RWPE2 (cell line): ENCODE measurements around the gene PRDM16.

ENCODE experiments used
- ATAC-seq: fragments of 200-7000 bp; cut with Tn5 transposase; 3 replicates; pipeline ENCODE4 v1.9.1; 2021; ENCODE audit warnings: low read depth
- DNase-seq: peaks from one replicate; pipeline ENCODE4 v3.0.0-alpha.2; 2020; ENCODE audit warnings: low spot score
- H3K27ac ChIP-seq: fragments of 450-650 bp; 2 replicates; pipeline ENCODE4 v1.5.1; 2017; ENCODE audit warnings: mild to moderate bottlenecking; ENCODE audit not compliant: poor library complexity, severe bottlenecking
- H3K27me3 ChIP-seq: fragments of 250-450 bp; sonication (Bioruptor Pico); 2 replicates; pipeline ENCODE4 v1.5.1; 2021; ENCODE audit warnings: mild to moderate bottlenecking, moderate library complexity; ENCODE audit not compliant: insufficient read depth, poor library complexity, severe bottlenecking
- H3K36me3 ChIP-seq: fragments of 250-450 bp; sonication (Bioruptor Pico); 2 replicates; pipeline ENCODE4 v1.5.1; 2020; ENCODE audit warnings: low read depth, mild to moderate bottlenecking, moderate library complexity
- H3K4me1 ChIP-seq: fragments of 250-450 bp; sonication (Bioruptor Pico); 2 replicates; pipeline ENCODE4 v1.5.1; 2021; ENCODE audit warnings: mild to moderate bottlenecking, moderate library complexity; ENCODE audit not compliant: insufficient read depth, poor library complexity, severe bottlenecking
- H3K4me3 ChIP-seq: fragments of 250-450 bp; sonication (Bioruptor Pico); 2 replicates; pipeline ENCODE4 v1.5.1; 2021; ENCODE audit warnings: mild to moderate bottlenecking, moderate library complexity; ENCODE audit not compliant: severe bottlenecking
- H3K9me3 ChIP-seq: fragments of 250-450 bp; sonication (Bioruptor Pico); 2 replicates; pipeline ENCODE4 v1.5.1; 2021; ENCODE audit warnings: mild to moderate bottlenecking, moderate library complexity; ENCODE audit not compliant: severe bottlenecking
- CTCF ChIP-seq: fragments of 450-650 bp; IDR thresholded peaks from one replicate; pipeline ENCODE4 v1.5.1; 2017; ENCODE audit warnings: mild to moderate bottlenecking, moderate library complexity; ENCODE audit not compliant: poor library complexity, severe bottlenecking

The PRDM16 gene

GRCh38 chr1:3070644-3071564 is 1.9 kb downstream of the PRDM16 start:
- DNase-seq, result peak; percentile 56
- no peak for ATAC-seq
- no peaks in the 10 kb centered on the region for H3K36me3 ChIP-seq
- H3K4me3 ChIP-seq, result no peak overlapping the region
- no peak overlapping the region for H3K27ac ChIP-seq
- H3K27me3 ChIP-seq, result peaks cover 76% of the 10 kb centered on the region
- H3K9me3 ChIP-seq, result no peaks in the 10 kb centered on the region
- no peaks in the 10 kb centered on the region for H3K4me1 ChIP-seq
- no peak for TF ChIP-seq CTCF

- H3K27me3 ChIP-seq, result peaks cover 73% of the 10 kb centered on the region
- no peak for TF ChIP-seq CTCF
- no peak overlapping the region for H3K27ac ChIP-seq
- no peaks in the 10 kb centered on the region for H3K9me3 ChIP-seq
- no peak for ATAC-seq
- no peak for DNase-seq
- no peaks in the 10 kb centered on the region for H3K4me1 ChIP-seq
- no peaks in the 10 kb centered on the region for H3K36me3 ChIP-seq
- no peak overlapping the region for H3K4me3 ChIP-seq
These were observed 2.8 kb downstream of the PRDM16 start for GRCh38 chr1:3071565-3072390.

- DNase-seq (no peak), ATAC-seq (no peak)
- Histone ChIP-seq H3K4me3 (no peak overlapping the region), H3K4me1 (no peaks in the 10 kb centered on the region), H3K27ac (no peak overlapping the region), H3K36me3 (no peaks in the 10 kb centered on the region), H3K27me3 (peaks cover 64% of the 10 kb centered on the region), H3K9me3 (no peaks in the 10 kb centered on the region)
- no peak for TF ChIP-seq CTCF
These were observed 3.6 kb downstream of the PRDM16 start for GRCh38 chr1:3072391-3073185.

GRCh38 chr1:3073186-3073488 is 4.1 kb downstream of the PRDM16 start:
- no peak overlapping the region for H3K27ac ChIP-seq
- no peaks in the 10 kb centered on the region for H3K36me3 ChIP-seq
- no peaks in the 10 kb centered on the region for H3K9me3 ChIP-seq
- ATAC-seq (no peak), DNase-seq (no peak)
- no peak for TF ChIP-seq CTCF
- H3K27me3 ChIP-seq, result peaks cover 59% of the 10 kb centered on the region
- no peak overlapping the region for H3K4me3 ChIP-seq
- H3K4me1 ChIP-seq, result no peaks in the 10 kb centered on the region
